Peyer's patch (tissue), 4 donors: ENCODE measurements around the gene ADH5. TPM values are rescaled to one million over a fixed set of nuclear protein-coding genes. Genes with fewer than 3 reads are reported as not detected.
"Not testable (repeated sequence)": the region's sequence is repeated elsewhere in the genome, so short reads cannot be mapped to it uniquely, and the experiment has no call there.

ENCODE experiments used
- DNase-seq, 3 donors: peaks; one replicate each; pipeline ENCODE4 v3.0.0-alpha.2; 2017 to 2019
- H3K27ac ChIP-seq, 4 donors: fragments of 200-600 bp; sonication (generic); one replicate each; pipeline ENCODE4 v1.5.1; 2016 to 2019
- H3K27me3 ChIP-seq, 2 donors: fragments of 200-600 bp; sonication (generic); one replicate each; pipeline ENCODE4 v1.5.1; 2019
- H3K36me3 ChIP-seq, 3 donors: fragments of 200-600 bp; sonication (generic); one replicate each; pipeline ENCODE4 v1.5.1; 2016 to 2019
- H3K4me1 ChIP-seq, 4 donors: fragments of 200-600 bp; sonication (generic); one replicate each; pipeline ENCODE4 v1.5.1; 2016 to 2019
- H3K4me3 ChIP-seq, 4 donors: fragments of 200-600 bp; sonication (generic); 1 replicate in 3 of 4; 2 replicates in 1 of 4; pipeline ENCODE4 v1.5.1; 2016 to 2019; ENCODE audit warnings: mild to moderate bottlenecking in 1 of 4
- H3K9me3 ChIP-seq, 4 donors: fragments of 200-600 bp; sonication (generic); one replicate each; pipeline ENCODE4 v1.5.1; 2016 to 2019; ENCODE audit warnings: mild to moderate bottlenecking in 1 of 4
- CTCF ChIP-seq, 6 experiments: fragments of 450-650 bp in 4 of 6; fragments of 200-600 bp in 2 of 6; sonication (generic) in 1 of 6; IDR thresholded peaks; one replicate each; pipeline ENCODE4 v1.5.1; 2017 to 2019; ENCODE audit warnings: antibody characterized with exemption in 6 of 6, mild to moderate bottlenecking in 3 of 6, moderate library complexity in 1 of 6
- POLR2A ChIP-seq, 2 donors: fragments of 450-650 bp; IDR thresholded peaks; one replicate each; pipeline ENCODE4 v1.5.1; 2017; ENCODE audit warnings: antibody characterized with exemption in 2 of 2, mild to moderate bottlenecking in 2 of 2, moderate library complexity in 2 of 2
- total RNA-seq, 4 donors: library from RNA; depleted of rRNA; stranded (reverse); fragments of >200 nt; gene quantifications; one replicate each; pipeline ENCODE4 v1.1.0, GENCODE V29; 2016

The ADH5 gene
- total RNA-seq, 4 donors from 2014 or later = 61.1 to 80.3 (median 73.5) TPM

GRCh38 chr4:99074816-99075215 is 13.8 kb downstream of the ADH5 start:
- H3K4me3 ChIP-seq = no peak overlapping the region
- H3K36me3 ChIP-seq = peaks cover 0 to 87% (median 0%) of the 10 kb centered on the region in 3 donors
- no peak for DNase-seq
- no peak for TF ChIP-seq POLR2A (IDR thresholded peaks at IDR 0.05)
- no peak overlapping the region for H3K27ac ChIP-seq
- no peaks in the 10 kb centered on the region for H3K27me3 ChIP-seq
- H3K9me3 ChIP-seq = no peaks in the 10 kb centered on the region
- H3K4me1 ChIP-seq = peaks cover 0 to 8% (median 0%) of the 10 kb centered on the region in 4 donors

DNA sequence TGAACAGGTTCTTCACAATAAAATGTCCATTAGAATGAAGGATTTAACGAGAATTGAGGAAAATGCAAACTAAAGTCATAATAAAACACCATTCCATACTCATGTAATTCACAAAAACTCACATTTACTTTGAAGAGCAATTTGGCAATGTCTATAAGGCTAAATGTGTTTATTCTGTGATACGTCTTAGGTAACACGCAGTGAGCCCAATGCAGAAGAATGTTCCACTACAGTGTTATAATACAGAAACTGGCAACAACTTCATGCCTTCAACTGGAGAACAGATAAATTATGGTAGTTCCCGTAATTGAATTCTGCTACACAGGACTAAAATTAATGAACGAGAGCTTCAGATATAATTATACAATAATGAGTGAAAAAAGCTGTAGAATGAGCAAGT is 17.4 kb downstream of the ADH5 start:
- DNase-seq = no peak
- H3K4me1 ChIP-seq = no peaks in the 10 kb centered on the region
- H3K27me3 ChIP-seq = no peaks in the 10 kb centered on the region
- no peaks in the 10 kb centered on the region for H3K9me3 ChIP-seq
- H3K36me3 ChIP-seq = peaks cover 0 to 68% (median 0%) of the 10 kb centered on the region in 3 donors
- H3K4me3 ChIP-seq = no peak overlapping the region
- TF ChIP-seq CTCF (IDR thresholded peaks at IDR 0.05) = no peak
- no peak for TF ChIP-seq POLR2A (IDR thresholded peaks at IDR 0.05)
- no peak overlapping the region for H3K27ac ChIP-seq

- Histone ChIP-seq H3K9me3 (no peaks in the 10 kb centered on the region), H3K4me3 (no peak overlapping the region), H3K27me3 (no peaks in the 10 kb centered on the region), H3K36me3 (peaks cover 0 to 34% (median 0%) of the 10 kb centered on the region in 3 donors), H3K27ac (peak overlapping the region in 1 of 4 donors; percentile 5), H3K4me1 (no peaks in the 10 kb centered on the region)
- TF ChIP-seq POLR2A (IDR thresholded peaks at IDR 0.05) (no peak), CTCF (IDR thresholded peaks at IDR 0.05) (no peak)
- DNase-seq = no peak
These were observed 21.0 kb downstream of the ADH5 start for GRCh38 chr4:99067617-99068016.

DNA sequence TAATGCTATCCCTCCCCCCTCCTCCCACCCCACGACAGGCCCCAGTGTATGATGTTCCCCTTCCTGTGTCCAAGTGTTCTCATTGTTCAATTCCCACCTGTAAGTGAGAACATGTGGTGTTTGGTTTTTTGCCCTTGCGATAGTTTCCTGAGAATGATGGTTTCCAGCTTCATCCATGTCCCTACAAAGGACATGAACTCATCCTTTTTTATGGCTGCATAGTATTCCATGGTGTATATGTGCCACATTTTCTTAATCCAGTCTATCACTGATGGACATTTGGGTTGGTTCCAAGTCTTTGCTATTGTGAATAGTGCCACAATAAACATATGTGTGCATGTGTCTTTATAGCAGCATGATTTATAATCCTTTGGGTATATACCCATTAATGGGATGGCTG is 23.1 kb downstream of the ADH5 start:
- not testable (repeated sequence) for H3K27me3 ChIP-seq, H3K4me3 ChIP-seq, H3K27ac ChIP-seq, H3K9me3 ChIP-seq, H3K4me1 ChIP-seq, DNase-seq
- H3K36me3 ChIP-seq = peaks cover 0 to 13% (median 0%) of the 10 kb centered on the region in 3 donors

DNA sequence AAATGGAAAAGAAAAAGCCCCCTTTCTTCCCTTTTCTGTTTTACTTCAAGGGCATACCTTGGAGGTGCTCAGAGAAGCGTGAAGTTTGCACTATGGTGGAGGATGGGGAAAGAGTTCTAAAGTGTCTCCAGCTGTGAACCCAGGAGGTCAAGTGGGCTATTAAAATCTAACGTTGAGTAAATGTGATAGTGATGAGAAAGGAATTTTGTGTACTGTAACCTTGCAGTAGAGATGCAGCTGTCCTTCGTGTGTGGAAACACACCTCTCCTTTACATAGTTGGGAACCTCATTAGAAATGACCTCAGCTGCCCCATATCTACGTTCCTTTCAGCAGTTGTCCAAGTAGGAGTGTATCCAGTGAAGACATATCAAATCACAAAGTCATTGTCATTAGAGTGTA is 26.5 kb downstream of the ADH5 start:
- H3K27ac ChIP-seq = no peak overlapping the region
- no peaks in the 10 kb centered on the region for H3K9me3 ChIP-seq
- no peak overlapping the region for H3K4me3 ChIP-seq
- TF ChIP-seq CTCF (IDR thresholded peaks at IDR 0.05) (no peak), POLR2A (IDR thresholded peaks at IDR 0.05) (no peak)
- H3K27me3 ChIP-seq = no peaks in the 10 kb centered on the region
- H3K4me1 ChIP-seq = no peaks in the 10 kb centered on the region
- peaks cover 0 to 16% (median 0%) of the 10 kb centered on the region in 3 donors for H3K36me3 ChIP-seq
- DNase-seq = no peak

GRCh38 chr4:99061048-99061700 is 27.4 kb downstream of the ADH5 start:
- DNase-seq = no peak
- H3K9me3 ChIP-seq = no peaks in the 10 kb centered on the region
- peaks cover 0 to 16% (median 0%) of the 10 kb centered on the region in 3 donors for H3K36me3 ChIP-seq
- no peak overlapping the region for H3K27ac ChIP-seq
- H3K4me3 ChIP-seq = no peak overlapping the region
- TF ChIP-seq POLR2A (IDR thresholded peaks at IDR 0.05) (no peak), CTCF (IDR thresholded peaks at IDR 0.05) (no peak)
- no peaks in the 10 kb centered on the region for H3K27me3 ChIP-seq
- no peaks in the 10 kb centered on the region for H3K4me1 ChIP-seq

DNA sequence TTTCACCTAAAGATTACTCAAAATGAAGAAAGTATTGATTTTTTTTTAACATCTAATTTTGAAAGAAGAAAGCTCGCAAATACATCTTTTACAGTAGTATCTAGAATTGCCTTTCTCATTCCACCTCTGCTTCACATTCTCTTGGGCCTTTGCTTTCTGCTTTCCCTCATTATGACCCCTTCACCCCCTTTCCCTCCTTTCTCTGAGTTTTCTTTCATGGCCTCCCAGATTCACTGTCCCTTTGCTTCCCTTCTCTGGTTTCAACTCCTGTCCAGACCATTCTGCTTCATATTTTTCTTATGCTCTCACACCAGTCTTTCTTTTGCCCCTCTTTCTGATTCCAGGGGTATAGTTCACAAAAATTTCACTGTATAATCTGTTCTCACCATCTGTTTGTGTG is 29.0 kb downstream of the ADH5 start:
- H3K27me3 ChIP-seq = no peaks in the 10 kb centered on the region
- H3K27ac ChIP-seq = peak overlapping the region in 1 of 4 donors; percentile 17
- H3K4me3 ChIP-seq = no peak overlapping the region
- H3K36me3 ChIP-seq = peaks cover 0 to 16% (median 0%) of the 10 kb centered on the region in 3 donors
- DNase-seq = no peak
- TF ChIP-seq POLR2A (IDR thresholded peaks at IDR 0.05) = no peak
- TF ChIP-seq CTCF (IDR thresholded peaks at IDR 0.05) = no peak
- no peaks in the 10 kb centered on the region for H3K4me1 ChIP-seq
- no peaks in the 10 kb centered on the region for H3K9me3 ChIP-seq
